ENCODE results near the gene AEBP1.

GRCh38 chr7:44078521-44078920 lies 25.6 kb upstream of the AEBP1 start:
- TF ChIP-seq GATA2 (IDR thresholded peaks at IDR 0.05; ENCODE audit: low read depth, low read length) (no peak), GATA3 (IDR thresholded peaks at IDR 0.05; ENCODE audit: low read depth, low read length) (no peak)

Data from SH-SY5Y (cell line).